Measurements from ENCODE around the gene TMEM205.
"Not testable (repeated sequence)": the region's sequence is repeated elsewhere in the genome, so short reads cannot be mapped to it uniquely, and the experiment has no call there.

DNA sequence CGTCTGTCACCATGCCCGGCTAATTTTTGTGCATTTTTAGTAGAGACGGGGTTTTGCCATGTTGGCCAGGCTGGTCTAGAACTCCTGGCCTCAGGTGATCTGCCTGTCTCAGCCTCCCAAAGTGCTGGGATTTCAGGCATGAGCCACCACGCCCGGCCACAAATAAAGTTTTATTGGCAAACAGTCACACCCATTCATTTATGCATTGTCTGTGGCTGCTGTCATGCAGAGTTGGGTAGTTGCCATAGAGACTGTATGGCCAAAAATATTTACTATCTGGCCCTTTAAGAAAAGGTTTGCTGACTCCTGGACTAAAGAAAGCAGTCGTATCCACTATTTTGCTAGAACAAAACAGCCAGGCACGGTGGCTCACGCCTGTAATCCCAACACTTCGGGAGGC is 12.2 kb downstream of the TMEM205 start:
- TF ChIP-seq CHD1 (IDR thresholded peaks at IDR 0.05; ENCODE audit: low read depth, low read length); EZH2 (IDR thresholded peaks at IDR 0.05; ENCODE audit: borderline replicate concordance, control insufficient read depth, low read depth, low read length); TCF3 (IDR thresholded peaks at IDR 0.05; ENCODE audit: borderline replicate concordance, insufficient read depth, low read depth, low read length): not testable (repeated sequence)
